ENCODE data around the gene KLHDC8A.

DNA sequence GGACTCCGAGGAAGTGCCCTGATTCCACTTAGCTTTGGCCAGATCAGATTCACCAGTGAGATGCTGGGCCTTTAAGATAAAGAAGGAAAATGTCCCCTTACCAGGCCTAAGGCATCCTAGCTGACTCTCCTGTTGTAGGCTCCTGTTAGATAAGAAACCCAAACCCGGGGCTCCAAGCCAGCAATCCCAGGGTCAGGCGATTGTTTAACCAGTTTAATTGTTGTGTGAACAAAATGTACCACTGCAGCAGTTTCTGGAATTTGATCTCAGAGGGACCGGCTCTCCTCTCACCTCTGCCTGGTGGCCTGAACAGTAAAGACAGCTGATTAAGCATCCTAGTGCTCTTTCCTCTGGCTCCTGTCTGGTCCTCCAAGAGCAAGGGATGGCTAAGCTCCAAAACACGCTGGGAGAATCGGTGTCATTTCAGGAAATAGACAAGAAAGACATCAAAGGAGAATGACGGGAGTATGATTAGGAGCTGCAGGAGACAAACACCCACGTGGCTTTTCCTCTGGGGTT, 9.3 kb upstream of the KLHDC8A start:
- TF ChIP-seq, protein P1, sequence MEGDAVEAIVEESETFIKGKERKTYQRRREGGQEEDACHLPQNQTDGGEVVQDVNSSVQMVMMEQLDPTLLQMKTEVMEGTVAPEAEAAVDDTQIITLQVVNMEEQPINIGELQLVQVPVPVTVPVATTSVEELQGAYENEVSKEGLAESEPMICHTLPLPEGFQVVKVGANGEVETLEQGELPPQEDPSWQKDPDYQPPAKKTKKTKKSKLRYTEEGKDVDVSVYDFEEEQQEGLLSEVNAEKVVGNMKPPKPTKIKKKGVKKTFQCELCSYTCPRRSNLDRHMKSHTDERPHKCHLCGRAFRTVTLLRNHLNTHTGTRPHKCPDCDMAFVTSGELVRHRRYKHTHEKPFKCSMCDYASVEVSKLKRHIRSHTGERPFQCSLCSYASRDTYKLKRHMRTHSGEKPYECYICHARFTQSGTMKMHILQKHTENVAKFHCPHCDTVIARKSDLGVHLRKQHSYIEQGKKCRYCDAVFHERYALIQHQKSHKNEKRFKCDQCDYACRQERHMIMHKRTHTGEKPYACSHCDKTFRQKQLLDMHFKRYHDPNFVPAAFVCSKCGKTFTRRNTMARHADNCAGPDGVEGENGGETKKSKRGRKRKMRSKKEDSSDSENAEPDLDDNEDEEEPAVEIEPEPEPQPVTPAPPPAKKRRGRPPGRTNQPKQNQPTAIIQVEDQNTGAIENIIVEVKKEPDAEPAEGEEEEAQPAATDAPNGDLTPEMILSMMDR (conservative IDR thresholded peaks at IDR 0.05; ENCODE audit: low read depth, low read length): no peak
- TF ChIP-seq FOS (IDR thresholded peaks at IDR 0.05; ENCODE audit: low read depth, low read length): no peak
- TF ChIP-seq POLR2A (IDR thresholded peaks at IDR 0.05; ENCODE audit: low read depth, low read length): no peak
- TF ChIP-seq, protein P2, sequence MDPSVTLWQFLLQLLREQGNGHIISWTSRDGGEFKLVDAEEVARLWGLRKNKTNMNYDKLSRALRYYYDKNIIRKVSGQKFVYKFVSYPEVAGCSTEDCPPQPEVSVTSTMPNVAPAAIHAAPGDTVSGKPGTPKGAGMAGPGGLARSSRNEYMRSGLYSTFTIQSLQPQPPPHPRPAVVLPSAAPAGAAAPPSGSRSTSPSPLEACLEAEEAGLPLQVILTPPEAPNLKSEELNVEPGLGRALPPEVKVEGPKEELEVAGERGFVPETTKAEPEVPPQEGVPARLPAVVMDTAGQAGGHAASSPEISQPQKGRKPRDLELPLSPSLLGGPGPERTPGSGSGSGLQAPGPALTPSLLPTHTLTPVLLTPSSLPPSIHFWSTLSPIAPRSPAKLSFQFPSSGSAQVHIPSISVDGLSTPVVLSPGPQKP (IDR thresholded peaks at IDR 0.05; ENCODE audit: borderline replicate concordance, low read depth, low read length): no peak
- TF ChIP-seq RCOR1 (IDR thresholded peaks at IDR 0.05; ENCODE audit: insufficient replicate concordance, low read length): no peak
- no peak for TF ChIP-seq BHLHE40 (IDR thresholded peaks at IDR 0.05; ENCODE audit: low read depth, low read length)
- no peak for TF ChIP-seq CHD1 (IDR thresholded peaks at IDR 0.05; ENCODE audit: low read depth, low read length)
- no peak for TF ChIP-seq MAFK (IDR thresholded peaks at IDR 0.05; ENCODE audit: low read depth, low read length)

All from IMR-90 (cell line).